MCF 10A (cell line): ENCODE data around the gene PRUNE1. TPM values are rescaled to one million over a fixed set of nuclear protein-coding genes. Genes with fewer than 3 reads are reported as not detected.
A peak's percentile ranks its signal among the peaks of the same experiment; 100 is the strongest.

Experiments
- BruUV-seq: library from RNA; stranded (reverse); fragments of 400-500 nt; replicated peaks from 2 replicates; lab custom pipeline; 2021; lab: Mats Ljungman, UMichigan
- CTCF ChIA-PET: fragments of 300-600 bp; sonication (Branson Sonifier 250); formaldehyde crosslinking; extraction: SDS; loops from one replicate; lab custom pipeline; 2021; ENCODE audit warnings: antibody characterized with exemption, inconsistent platforms; lab: Yijun Ruan, JAX
- POLR2A ChIA-PET: fragments of 300-600, 350-650 bp; sonication (Branson Sonifier 250); formaldehyde crosslinking; extraction: SDS; loops from one replicate; lab custom pipeline; 2020; ENCODE audit warnings: antibody characterized with exemption, inconsistent platforms; lab: Yijun Ruan, JAX
- DNase-seq: peaks from one replicate; pipeline ENCODE4 v3.0.0-alpha.2; 2018; ENCODE audit not compliant: unreplicated experiment
- H3K27ac Mint-ChIP-seq: one replicate; pipeline ENCODE4 v1.8.0; 2022; ENCODE audit warnings: mild to moderate bottlenecking, low read depth, mixed read lengths; ENCODE audit not compliant: unreplicated experiment
- H3K27me3 Mint-ChIP-seq: one replicate; pipeline ENCODE4 v1.8.0; 2022; ENCODE audit warnings: mixed read lengths; ENCODE audit not compliant: insufficient read depth, unreplicated experiment
- H3K36me3 Mint-ChIP-seq: one replicate; pipeline ENCODE4 v1.8.0; 2022; ENCODE audit warnings: mild to moderate bottlenecking, moderate library complexity, mixed read lengths; ENCODE audit not compliant: insufficient read depth, unreplicated experiment
- H3K4me1 Mint-ChIP-seq: one replicate; pipeline ENCODE4 v1.8.0; 2022; ENCODE audit warnings: mixed read lengths; ENCODE audit not compliant: insufficient read depth, unreplicated experiment
- H3K4me3 Mint-ChIP-seq: one replicate; pipeline ENCODE4 v1.8.0; 2022; ENCODE audit warnings: mild to moderate bottlenecking, moderate library complexity, mixed read lengths; ENCODE audit not compliant: unreplicated experiment
- H3K9me3 Mint-ChIP-seq: one replicate; pipeline ENCODE4 v1.8.0; 2022; ENCODE audit warnings: mixed read lengths; ENCODE audit not compliant: unreplicated experiment
- intact Hi-C: fragments of 100-400 bp; cut with micrococcal nuclease; formaldehyde crosslinking; loops from 2 replicates; pipeline ENCODE4 v1.14.1; 2022
- total RNA-seq: library from RNA; stranded (reverse); gene quantifications from 2 replicates; pipeline ENCODE4 v1.2.3, GENCODE V29; 2022
- TF ChIP-seq, protein P1 (sequence below): fragments of 200-600 bp; IDR thresholded peaks from one replicate; pipeline ENCODE4 v1.8.0; 2022; ENCODE audit warnings: antibody characterized with exemption, mild to moderate bottlenecking; ENCODE audit not compliant: unreplicated experiment

The PRUNE1 gene
- total RNA-seq, 1 experiment from 2014 or later, result 17.6 TPM

DNA sequence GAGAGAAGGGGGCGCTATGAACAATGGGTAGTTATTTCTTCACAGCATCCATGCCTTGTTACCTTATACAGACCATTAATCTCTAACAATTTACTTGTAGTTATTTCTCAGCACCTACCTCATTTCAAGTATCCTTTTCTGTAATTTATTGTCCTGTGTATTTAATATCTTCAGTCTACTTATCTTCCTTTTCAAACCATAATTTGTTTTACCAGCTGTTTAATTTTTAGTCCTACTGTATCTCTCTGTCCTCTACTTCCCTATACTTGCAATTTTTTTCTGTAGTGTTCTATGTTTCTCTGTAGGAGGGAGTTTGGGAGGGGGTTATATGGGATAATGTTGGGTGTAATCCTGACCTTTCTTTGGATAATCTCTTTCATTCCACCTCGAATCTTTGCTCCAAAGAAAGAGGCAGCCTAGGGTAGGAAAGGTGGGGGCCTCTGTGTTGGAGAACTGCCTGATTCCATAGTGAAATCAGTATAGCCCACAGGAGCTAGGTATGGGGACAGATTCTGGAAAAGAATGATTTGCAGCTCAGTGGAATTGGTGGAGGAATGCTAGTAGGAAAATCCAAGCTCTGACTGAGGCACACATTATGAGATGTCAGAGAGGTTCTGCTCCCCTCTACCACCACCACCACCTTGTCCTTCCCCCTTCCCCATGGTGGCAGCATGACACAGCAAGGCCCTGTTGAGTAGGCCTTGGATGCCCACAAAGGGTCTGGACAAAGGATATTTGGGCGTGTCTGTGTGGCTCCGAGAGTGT, 52.6 kb downstream of the PRUNE1 start:
- Mint-ChIP-seq H3K36me3 (peaks cover 18% of the 10 kb centered on the region), H3K4me3 (peak overlapping the region; percentile 82), H3K9me3 (no peaks in the 10 kb centered on the region), H3K4me1 (peaks cover 50% of the 10 kb centered on the region), H3K27ac (no peak overlapping the region), H3K27me3 (no peaks in the 10 kb centered on the region)
- CTCF ChIA-PET, result interaction anchor here (0.6 to 3.0 kb wide), 12 partner anchors 9 to 196 kb away, joined by 3 to 18 read pairs (median 4); partner anchors contain the start of genes GABPB2 and MINDY1
- BruUV-seq, result no TSS peak
- DNase-seq, result no peak
- intact Hi-C loops, result loop anchor here (5.0 kb wide), 1 partner anchor 499 kb away; no protein-coding TSS in a partner anchor
- POLR2A ChIA-PET, result interaction anchor here (0.6 to 9.4 kb wide), 9 partner anchors 11 to 479 kb away, joined by 3 to 90 read pairs (median 4); partner anchors contain the start of genes C1orf56, GABPB2, MINDY1 and PIP5K1A
- TF ChIP-seq, protein P1, sequence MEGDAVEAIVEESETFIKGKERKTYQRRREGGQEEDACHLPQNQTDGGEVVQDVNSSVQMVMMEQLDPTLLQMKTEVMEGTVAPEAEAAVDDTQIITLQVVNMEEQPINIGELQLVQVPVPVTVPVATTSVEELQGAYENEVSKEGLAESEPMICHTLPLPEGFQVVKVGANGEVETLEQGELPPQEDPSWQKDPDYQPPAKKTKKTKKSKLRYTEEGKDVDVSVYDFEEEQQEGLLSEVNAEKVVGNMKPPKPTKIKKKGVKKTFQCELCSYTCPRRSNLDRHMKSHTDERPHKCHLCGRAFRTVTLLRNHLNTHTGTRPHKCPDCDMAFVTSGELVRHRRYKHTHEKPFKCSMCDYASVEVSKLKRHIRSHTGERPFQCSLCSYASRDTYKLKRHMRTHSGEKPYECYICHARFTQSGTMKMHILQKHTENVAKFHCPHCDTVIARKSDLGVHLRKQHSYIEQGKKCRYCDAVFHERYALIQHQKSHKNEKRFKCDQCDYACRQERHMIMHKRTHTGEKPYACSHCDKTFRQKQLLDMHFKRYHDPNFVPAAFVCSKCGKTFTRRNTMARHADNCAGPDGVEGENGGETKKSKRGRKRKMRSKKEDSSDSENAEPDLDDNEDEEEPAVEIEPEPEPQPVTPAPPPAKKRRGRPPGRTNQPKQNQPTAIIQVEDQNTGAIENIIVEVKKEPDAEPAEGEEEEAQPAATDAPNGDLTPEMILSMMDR, result no peak

DNA sequence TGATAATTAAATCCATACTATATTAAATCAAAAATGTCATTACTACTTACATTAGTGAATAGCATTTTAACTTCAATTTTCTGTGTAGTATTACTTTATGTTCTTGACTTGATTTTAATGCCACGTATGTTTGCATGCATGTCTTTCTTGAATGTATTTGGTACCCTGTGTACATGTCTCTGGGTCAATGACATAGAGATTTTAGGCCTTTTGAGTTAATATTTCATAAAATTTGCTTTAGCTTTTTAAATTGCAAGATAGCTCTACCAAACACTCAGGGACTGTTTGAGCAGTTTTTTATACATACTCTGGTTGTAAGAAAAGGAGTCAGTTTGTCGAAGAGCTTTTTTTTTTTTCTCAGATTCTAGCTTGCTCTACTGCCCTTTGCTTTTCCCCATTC, 53.5 kb downstream of the PRUNE1 start:
- no peaks in the 10 kb centered on the region for H3K27me3 Mint-ChIP-seq
- no TSS peak for BruUV-seq

DNA sequence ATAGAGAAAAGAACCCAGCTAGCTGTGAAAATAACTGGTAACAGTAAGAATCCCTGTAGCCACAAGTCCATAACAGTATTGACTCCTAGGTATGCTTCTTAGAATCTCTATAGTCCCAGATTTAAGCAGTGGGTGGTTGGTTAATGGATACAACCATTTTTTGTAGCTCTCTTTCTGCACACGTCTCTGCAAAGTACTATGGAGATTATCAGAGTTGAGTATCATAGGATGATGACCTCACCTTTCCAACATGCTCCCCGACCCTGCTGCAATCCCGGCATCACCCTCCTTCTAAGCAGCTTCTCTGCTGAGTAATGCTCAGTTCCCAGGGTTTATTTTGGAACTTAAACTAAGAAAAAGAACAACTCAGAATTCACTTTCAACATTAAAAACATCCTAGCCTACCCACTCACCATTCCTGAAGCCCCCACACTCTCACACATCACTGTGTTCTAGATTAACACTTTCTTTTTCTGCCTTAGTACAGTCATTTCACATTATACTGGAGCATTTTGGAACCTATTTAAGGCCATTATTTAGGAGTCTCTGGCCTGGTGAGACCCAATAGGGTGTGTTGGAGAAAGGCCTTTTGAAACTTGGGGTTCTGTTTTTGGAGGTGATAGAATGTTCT, 54.6 kb downstream of the PRUNE1 start:
- ChIA-PET CTCF (interaction anchor here (0.5 to 2.1 kb wide), 7 partner anchors 9 to 671 kb away, joined by 3 to 12 read pairs (median 4); partner anchors contain the start of genes C1orf56, GABPB2 and MINDY1), POLR2A (interaction anchor here (0.6 to 9.4 kb wide), 7 partner anchors 9 to 483 kb away, joined by 3 to 90 read pairs (median 4); partner anchors contain the start of genes C1orf56, GABPB2, LYSMD1 and MCL1)
- TF ChIP-seq, protein P1, result no peak
- no peaks in the 10 kb centered on the region for H3K27me3 Mint-ChIP-seq
- H3K27ac Mint-ChIP-seq, result peak overlapping the region; percentile 25
- peak; percentile 60 for DNase-seq
- H3K4me3 Mint-ChIP-seq, result peak overlapping the region; percentile 3
- peaks cover 31% of the 10 kb centered on the region for H3K4me1 Mint-ChIP-seq
- TSS peak; percentile 21 for BruUV-seq
- intact Hi-C loops, result loop anchor here (5.0 kb wide), 1 partner anchor 501 kb away; no protein-coding TSS in a partner anchor
- H3K9me3 Mint-ChIP-seq, result no peaks in the 10 kb centered on the region
- peaks cover 13% of the 10 kb centered on the region for H3K36me3 Mint-ChIP-seq

More for the DNA sequence above, 53.5 kb downstream of the PRUNE1 start:
- peaks cover 41% of the 10 kb centered on the region for H3K4me1 Mint-ChIP-seq
- ChIA-PET CTCF (interaction anchor here (0.6 to 2.1 kb wide), 6 partner anchors 10 to 81 kb away, joined by 3 to 12 read pairs (median 6); partner anchors contain the start of genes GABPB2 and MINDY1), POLR2A (interaction anchor here (0.6 to 9.4 kb wide), 7 partner anchors 10 to 139 kb away, joined by 3 to 90 read pairs (median 6); partner anchors contain the start of genes C1orf56, GABPB2, MINDY1 and PIP5K1A)
- no peak overlapping the region for H3K27ac Mint-ChIP-seq
- H3K4me3 Mint-ChIP-seq, result no peak overlapping the region
- H3K9me3 Mint-ChIP-seq, result no peaks in the 10 kb centered on the region
- peaks cover 14% of the 10 kb centered on the region for H3K36me3 Mint-ChIP-seq
- intact Hi-C loops, result loop anchor here (5.0 kb wide), 1 partner anchor 499 kb away; no protein-coding TSS in a partner anchor
- TF ChIP-seq, protein P1, result no peak
- no peak for DNase-seq
